WTC11 (cell line): Measurements from ENCODE around the gene SLC35A4. TPM values are rescaled to one million over a fixed set of nuclear protein-coding genes. Genes with fewer than 3 reads are reported as not detected.

Experiments
- ATAC-seq: fragments of 200-7000 bp; cut with Tn5 transposase; 2 replicates; pipeline ENCODE4 v1.10.0; 2021; ENCODE audit warnings: mild to moderate bottlenecking, moderate library complexity
- CTCF ChIA-PET: fragments of 300-600 bp; sonication (Branson Sonifier 250); formaldehyde crosslinking; loops from one replicate; lab custom pipeline; 2021; ENCODE audit warnings: antibody characterized with exemption; lab: Charles Lee
- POLR2A ChIA-PET: fragments of 350-600 bp; sonication (Branson Sonifier 250); formaldehyde crosslinking; loops from one replicate; lab custom pipeline; 2021; ENCODE audit warnings: antibody characterized with exemption; lab: Charles Lee
- DNase-seq: peaks from one replicate; pipeline ENCODE4 v3.0.0; 2021; ENCODE audit warnings: low spot score
- H3K27ac Mint-ChIP-seq: 2 replicates; pipeline ENCODE4 v1.8.0; 2021; ENCODE audit warnings: mixed read lengths
- H3K27me3 Mint-ChIP-seq: 2 replicates; pipeline ENCODE4 v1.8.0; 2021; ENCODE audit warnings: low read depth, mild to moderate bottlenecking, moderate library complexity, mixed read lengths
- H3K36me3 Mint-ChIP-seq: 2 replicates; pipeline ENCODE4 v1.8.0; 2021; ENCODE audit warnings: mixed read lengths
- H3K4me1 Mint-ChIP-seq: 2 replicates; pipeline ENCODE4 v1.8.0; 2022; ENCODE audit warnings: mixed read lengths
- H3K4me3 Mint-ChIP-seq: 2 replicates; pipeline ENCODE4 v1.8.0; 2021; ENCODE audit warnings: mild to moderate bottlenecking, moderate library complexity, mixed read lengths
- H3K9me3 Mint-ChIP-seq: 2 replicates; pipeline ENCODE4 v1.8.0; 2021; ENCODE audit warnings: mixed read lengths
- AFF4 ChIP-seq: sonication (generic); formaldehyde crosslinking; IDR thresholded peaks from 2 replicates; pipeline ENCODE4 v1.8.1; 2023; ENCODE audit warnings: mild to moderate bottlenecking, missing genetic modification reagents, borderline replicate concordance
- ATF1 ChIP-seq: sonication (generic); formaldehyde crosslinking; IDR thresholded peaks from 2 replicates; pipeline ENCODE4 v1.8.1; 2023; ENCODE audit warnings: mild to moderate bottlenecking, moderate library complexity, missing genetic modification reagents
- CBFB ChIP-seq: sonication (generic); formaldehyde crosslinking; IDR thresholded peaks from 2 replicates; pipeline ENCODE4 v1.8.1; 2022; ENCODE audit warnings: mild to moderate bottlenecking, low read depth, missing genetic modification reagents
- CREB1 ChIP-seq: sonication (generic); formaldehyde crosslinking; IDR thresholded peaks from 2 replicates; pipeline ENCODE4 v1.8.0; 2023; ENCODE audit warnings: mild to moderate bottlenecking, missing genetic modification reagents
- E2F4 ChIP-seq: sonication (generic); formaldehyde crosslinking; IDR thresholded peaks from 2 replicates; pipeline ENCODE4 v1.8.1; 2022; ENCODE audit warnings: low read depth, mild to moderate bottlenecking, moderate library complexity, missing genetic modification reagents, borderline replicate concordance
- E2F5 ChIP-seq: sonication (generic); formaldehyde crosslinking; IDR thresholded peaks from 2 replicates; pipeline ENCODE4 v1.8.1; 2022; ENCODE audit warnings: mild to moderate bottlenecking, moderate library complexity, missing genetic modification reagents
- EMX1 ChIP-seq: fragments of 250-450 bp; sonication (Bioruptor Pico); IDR thresholded peaks from 2 replicates; pipeline ENCODE4 v1.8.0; 2021; ENCODE audit warnings: mild to moderate bottlenecking
- FOXJ3 ChIP-seq: sonication (generic); formaldehyde crosslinking; IDR thresholded peaks from 2 replicates; pipeline ENCODE4 v1.9.0; 2021; ENCODE audit warnings: missing genetic modification reagents, mild to moderate bottlenecking, borderline replicate concordance
- FOXK1 ChIP-seq: sonication (generic); formaldehyde crosslinking; IDR thresholded peaks from 2 replicates; pipeline ENCODE4 v1.8.0; 2022; ENCODE audit warnings: mild to moderate bottlenecking, moderate library complexity, missing genetic modification reagents
- HMGA2 ChIP-seq: fragments of 250-450 bp; sonication (Bioruptor Pico); IDR thresholded peaks from 2 replicates; pipeline ENCODE4 v1.4.0; 2021; ENCODE audit warnings: mild to moderate bottlenecking, moderate library complexity
- KAT7 ChIP-seq: sonication (generic); formaldehyde crosslinking; IDR thresholded peaks from 2 replicates; pipeline ENCODE4 v1.8.1; 2023; ENCODE audit warnings: missing genetic modification reagents, mild to moderate bottlenecking, borderline replicate concordance
- MAX ChIP-seq: sonication (generic); formaldehyde crosslinking; IDR thresholded peaks from 2 replicates; pipeline ENCODE4 v1.8.0; 2022; ENCODE audit warnings: mild to moderate bottlenecking, missing genetic modification reagents
- MLX ChIP-seq: sonication (generic); formaldehyde crosslinking; IDR thresholded peaks from 2 replicates; pipeline ENCODE4 v1.8.1; 2023; ENCODE audit warnings: mild to moderate bottlenecking, missing genetic modification reagents, moderate library complexity
- NR3C1 ChIP-seq: sonication (generic); formaldehyde crosslinking; conservative IDR thresholded peaks from 2 replicates; pipeline ENCODE4 v1.8.1; 2023; ENCODE audit warnings: low read depth, mild to moderate bottlenecking, missing genetic modification reagents
- RORB ChIP-seq: fragments of 250-450 bp; sonication (Bioruptor Pico); IDR thresholded peaks from 2 replicates; pipeline ENCODE4 v1.9.0; 2021; ENCODE audit warnings: mild to moderate bottlenecking
- TP53 ChIP-seq: sonication (generic); formaldehyde crosslinking; IDR thresholded peaks from 2 replicates; pipeline ENCODE4 v1.8.1; 2023; ENCODE audit warnings: mild to moderate bottlenecking, missing genetic modification reagents
- ZBTB21 ChIP-seq: sonication (generic); formaldehyde crosslinking; IDR thresholded peaks from 2 replicates; pipeline ENCODE4 v1.8.1; 2023; ENCODE audit warnings: mild to moderate bottlenecking, missing genetic modification reagents, borderline replicate concordance
- ZNF138 ChIP-seq: sonication (generic); formaldehyde crosslinking; conservative IDR thresholded peaks from 2 replicates; pipeline ENCODE4 v1.8.1; 2022; ENCODE audit warnings: mild to moderate bottlenecking, moderate library complexity, missing genetic modification reagents
- ZNF219 ChIP-seq: sonication (generic); formaldehyde crosslinking; IDR thresholded peaks from 2 replicates; pipeline ENCODE4 v1.8.0; 2023; ENCODE audit warnings: missing genetic modification reagents, mild to moderate bottlenecking, borderline replicate concordance
- total RNA-seq: library from RNA; stranded (reverse); gene quantifications from 3 replicates; pipeline ENCODE4 v1.2.3, GENCODE V29; 2021
- TF ChIP-seq, protein P1 (sequence below): sonication (generic); formaldehyde crosslinking; IDR thresholded peaks from 2 replicates; pipeline ENCODE4 v1.8.0; 2022; ENCODE audit warnings: mild to moderate bottlenecking, missing genetic modification reagents

SLC35A4 gene
- total RNA-seq, 1 experiment from 2014 or later: 74.7 TPM

- Mint-ChIP-seq H3K9me3 (no peaks in the 10 kb centered on the region), H3K4me1 (peaks cover 5% of the 10 kb centered on the region), H3K27me3 (peaks cover 30% of the 10 kb centered on the region), H3K27ac (no peak overlapping the region), H3K4me3 (no peak overlapping the region)
- POLR2A ChIA-PET: no interaction called here
- no peak for DNase-seq
- no peak for ATAC-seq
- TF ChIP-seq EMX1 (CRISPR knock-in tag) (no peak), KAT7 (CRISPR knock-in tag) (no peak), MAX (CRISPR knock-in tag) (no peak), MLX (CRISPR knock-in tag) (no peak), ZNF219 (CRISPR knock-in tag) (no peak), CREB1 (CRISPR knock-in tag) (no peak), ZBTB21 (no peak), ZNF138 (no peak), TP53 (no peak), AFF4 (CRISPR knock-in tag) (no peak), RORB (CRISPR knock-in tag) (no peak), E2F4 (CRISPR knock-in tag) (no peak), CBFB (CRISPR knock-in tag) (no peak), ATF1 (CRISPR knock-in tag) (no peak), HMGA2 (CRISPR knock-in tag) (no peak), FOXJ3 (no peak), FOXK1 (CRISPR knock-in tag) (no peak), E2F5 (CRISPR knock-in tag) (no peak), NR3C1 (CRISPR knock-in tag) (no peak)
- TF ChIP-seq, protein P1, sequence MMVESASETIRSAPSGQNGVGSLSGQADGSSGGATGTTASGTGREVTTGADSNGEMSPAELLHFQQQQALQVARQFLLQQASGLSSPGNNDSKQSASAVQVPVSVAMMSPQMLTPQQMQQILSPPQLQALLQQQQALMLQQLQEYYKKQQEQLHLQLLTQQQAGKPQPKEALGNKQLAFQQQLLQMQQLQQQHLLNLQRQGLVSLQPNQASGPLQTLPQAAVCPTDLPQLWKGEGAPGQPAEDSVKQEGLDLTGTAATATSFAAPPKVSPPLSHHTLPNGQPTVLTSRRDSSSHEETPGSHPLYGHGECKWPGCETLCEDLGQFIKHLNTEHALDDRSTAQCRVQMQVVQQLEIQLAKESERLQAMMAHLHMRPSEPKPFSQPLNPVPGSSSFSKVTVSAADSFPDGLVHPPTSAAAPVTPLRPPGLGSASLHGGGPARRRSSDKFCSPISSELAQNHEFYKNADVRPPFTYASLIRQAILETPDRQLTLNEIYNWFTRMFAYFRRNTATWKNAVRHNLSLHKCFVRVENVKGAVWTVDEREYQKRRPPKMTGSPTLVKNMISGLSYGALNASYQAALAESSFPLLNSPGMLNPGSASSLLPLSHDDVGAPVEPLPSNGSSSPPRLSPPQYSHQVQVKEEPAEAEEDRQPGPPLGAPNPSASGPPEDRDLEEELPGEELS (CRISPR knock-in tag): no peak
- TF ChIP-seq, all 79 proteins: peak for 0
- no peaks in the 10 kb centered on the region for H3K36me3 Mint-ChIP-seq
- CTCF ChIA-PET: no interaction called here
Observed at GRCh38 chr5:140595538-140596300, 31.1 kb downstream of the SLC35A4 start.
